ENCODE data around the gene PIGL.
"Not testable (repeated sequence)": the region's sequence is repeated elsewhere in the genome, so short reads cannot be mapped to it uniquely, and the experiment has no call there.

The PIGL gene

GRCh38 chr17:16306211-16306610, 89.2 kb downstream of the PIGL start:
- CTCF ChIA-PET, result interaction anchor here (1.0 to 5.3 kb wide), 6 partner anchors 7 to 58 kb away, joined by 3 to 31 read pairs (median 6); no protein-coding TSS in a partner anchor
- POLR2A ChIA-PET, result no interaction called here
- DNase-seq (ENCODE audit: extremely low spot score), result no peak
- TF ChIP-seq CTCF (IDR thresholded peaks at IDR 0.05; ENCODE audit: control extremely low read depth, extremely low read depth, low read depth, missing control alignments), result no peak

- POLR2A ChIA-PET, CTCF ChIA-PET: not testable (repeated sequence)
Observed at GRCh38 chr17:16312061-16312460, 95.1 kb downstream of the PIGL start.

DNA sequence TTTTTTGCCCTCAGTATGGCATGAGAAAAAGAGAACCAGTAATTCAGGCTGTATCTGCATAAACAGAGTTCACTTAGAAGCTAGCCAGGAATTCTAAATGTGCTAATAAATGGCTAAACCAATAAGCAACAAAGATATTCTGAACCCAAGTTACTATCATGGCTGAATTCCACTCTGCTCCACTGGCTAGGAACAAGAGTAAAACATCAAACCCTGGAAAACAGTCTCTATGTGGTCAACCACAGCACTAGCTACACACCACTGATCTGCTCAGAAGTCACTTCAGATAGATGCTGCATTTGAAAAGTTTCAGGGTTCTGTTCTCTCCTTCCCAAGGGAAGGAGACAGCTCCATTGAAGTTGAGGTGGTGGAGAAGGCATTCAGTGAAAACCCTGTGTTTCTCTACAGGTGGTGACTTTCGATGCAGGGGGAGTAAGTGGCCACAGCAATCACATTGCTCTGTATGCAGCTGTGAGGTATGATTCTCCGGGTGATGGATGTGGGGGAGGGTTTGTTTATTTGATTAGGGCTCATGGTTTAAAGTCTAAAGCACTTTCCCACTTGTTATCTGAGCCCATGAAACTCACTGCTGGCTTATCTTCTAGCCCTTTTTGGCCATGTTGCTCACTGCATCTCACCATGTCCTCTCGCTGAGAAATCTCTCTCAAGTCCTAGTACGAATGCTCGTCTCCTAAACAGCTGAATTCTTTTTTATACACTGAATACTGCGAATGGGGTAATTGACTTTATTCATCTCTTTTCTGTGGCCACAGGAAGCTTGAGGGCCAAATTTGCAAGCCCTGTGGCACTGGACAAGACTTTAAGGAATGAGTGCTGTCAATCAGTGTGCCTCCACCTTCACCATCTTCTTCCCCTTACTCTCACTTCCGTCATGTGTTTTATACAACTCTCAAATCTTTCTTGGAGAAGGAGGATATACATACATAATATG, 96.4 kb downstream of the PIGL start:
- no peak for TF ChIP-seq CTCF (IDR thresholded peaks at IDR 0.05; ENCODE audit: control extremely low read depth, extremely low read depth, low read depth, missing control alignments)
- DNase-seq (ENCODE audit: extremely low spot score), result no peak
- POLR2A ChIA-PET, result interaction anchor here (0.6 kb wide), 1 partner anchor 7 kb away, joined by 7 read pairs; no protein-coding TSS in a partner anchor
- CTCF ChIA-PET, result interaction anchor here (0.6 to 2.3 kb wide), 4 partner anchors 8 to 38 kb away, joined by 3 to 9 read pairs (median 4); no protein-coding TSS in a partner anchor

More at GRCh38 chr17:16312061-16312460, 95.1 kb downstream of the PIGL start:
- DNase-seq (ENCODE audit: extremely low spot score), result not testable (repeated sequence)

GRCh38 chr17:16314189-16314588, 97.2 kb downstream of the PIGL start:
- ChIA-PET CTCF (interaction anchor here (1.9 to 2.3 kb wide), 2 partner anchors 9 to 12 kb away, joined by 6 to 9 read pairs; no protein-coding TSS in a partner anchor), POLR2A (no interaction called here)

GRCh38 chr17:16314859-16315258, 97.8 kb downstream of the PIGL start:
- DNase-seq (ENCODE audit: extremely low spot score), result no peak
- TF ChIP-seq CTCF (IDR thresholded peaks at IDR 0.05; ENCODE audit: control extremely low read depth, extremely low read depth, low read depth, missing control alignments), result no peak
- ChIA-PET CTCF (interaction anchor here (1.4 to 3.2 kb wide), 3 partner anchors 10 to 27 kb away, joined by 3 to 10 read pairs (median 6); no protein-coding TSS in a partner anchor), POLR2A (no interaction called here)

More at GRCh38 chr17:16314189-16314588, 97.2 kb downstream of the PIGL start:
- TF ChIP-seq CTCF (IDR thresholded peaks at IDR 0.05; ENCODE audit: control extremely low read depth, extremely low read depth, low read depth, missing control alignments), result no peak
- DNase-seq (ENCODE audit: extremely low spot score), result no peak

GRCh38 chr17:16319969-16320368, 103.0 kb downstream of the PIGL start:
- CTCF ChIA-PET, result interaction anchor here (1.0 to 1.9 kb wide), 2 partner anchors 10 to 16 kb away, joined by 4 read pairs; no protein-coding TSS in a partner anchor
- POLR2A ChIA-PET, result interaction anchor here (0.5 to 0.7 kb wide), 4 partner anchors 7 to 1697 kb away, joined by 3 to 7 read pairs (median 4); no protein-coding TSS in a partner anchor
- DNase-seq (ENCODE audit: extremely low spot score), result no peak
- no peak for TF ChIP-seq CTCF (IDR thresholded peaks at IDR 0.05; ENCODE audit: control extremely low read depth, extremely low read depth, low read depth, missing control alignments)
